Fibroblast of lung (primary cell): ENCODE results near the gene DDX39B. TPM values are rescaled to one million over a fixed set of nuclear protein-coding genes. Genes with fewer than 3 reads are reported as not detected.

Experiments
- DNase-seq, 2 donors: peaks; one replicate each; pipeline versions ENCODE4 v3.0.0 to v3.0.0-alpha.2; 2010; ENCODE audit warnings: low read depth in 2 of 2
- H2AFZ ChIP-seq: 2 replicates; pipeline ENCODE4 v1.5.1; 2012; ENCODE audit warnings: low read length, control low read depth, inconsistent platforms
- H3K27ac ChIP-seq: 2 replicates; pipeline ENCODE4 v1.5.1; 2011; ENCODE audit warnings: low read length, control low read depth; ENCODE audit not compliant: insufficient read depth
- H3K27me3 ChIP-seq: 2 replicates; pipeline ENCODE4 v1.5.1; 2011; ENCODE audit warnings: mild to moderate bottlenecking, low read length; ENCODE audit not compliant: control insufficient read depth, insufficient read depth
- H3K36me3 ChIP-seq: 2 replicates; pipeline ENCODE4 v1.5.1; 2011; ENCODE audit warnings: low read length; ENCODE audit not compliant: control insufficient read depth, insufficient read depth
- H3K4me1 ChIP-seq: 2 replicates; pipeline ENCODE4 v1.5.1; 2011; ENCODE audit warnings: low read length; ENCODE audit not compliant: control insufficient read depth, insufficient read depth; ENCODE audit errors: extremely low read depth
- H3K4me2 ChIP-seq: 2 replicates; pipeline ENCODE4 v1.5.1; 2011; ENCODE audit warnings: low read length, control low read depth; ENCODE audit not compliant: insufficient read depth; ENCODE audit errors: extremely low read depth
- H3K4me3 ChIP-seq, 4 experiments: fragments of 200-600 bp in 1 of 4; sonication (generic) in 1 of 4; replicated peaks in 1 of 4; 2 replicates each; pipeline ENCODE4 v1.5.1; 2011 to 2016; ENCODE audit warnings: low read length in 4 of 4, low read depth in 3 of 4, mild to moderate bottlenecking in 3 of 4, control low read depth in 2 of 4, inconsistent platforms in 1 of 4, mixed read lengths in 1 of 4; ENCODE audit not compliant: insufficient read depth in 1 of 4; ENCODE audit errors: control extremely low read depth in 1 of 4
- H3K79me2 ChIP-seq: 2 replicates; pipeline ENCODE4 v1.5.1; 2012; ENCODE audit warnings: mild to moderate bottlenecking, low read length, inconsistent platforms; ENCODE audit not compliant: control insufficient read depth, insufficient read depth
- H3K9ac ChIP-seq: 2 replicates; pipeline ENCODE4 v1.5.1; 2011; ENCODE audit warnings: mild to moderate bottlenecking, low read length, control low read depth; ENCODE audit not compliant: insufficient read depth
- H3K9me3 ChIP-seq: 2 replicates; pipeline ENCODE4 v1.5.1; 2012; ENCODE audit warnings: low read depth, low read length; ENCODE audit not compliant: control insufficient read depth, insufficient read depth
- H4K20me1 ChIP-seq: 2 replicates; pipeline ENCODE4 v1.5.1; 2011; ENCODE audit warnings: low read length; ENCODE audit not compliant: control insufficient read depth, insufficient read depth; ENCODE audit errors: extremely low read depth
- CTCF ChIP-seq, 2 donors: IDR thresholded peaks in 1 of 2; conservative IDR thresholded peaks in 1 of 2; 1 replicate in 1 of 2; 2 replicates in 1 of 2; pipeline ENCODE4 v1.5.1; 2011 to 2012; ENCODE audit warnings: low read length in 2 of 2, control low read depth in 1 of 2, inconsistent platforms in 1 of 2, low read depth in 1 of 2, mild to moderate bottlenecking in 1 of 2
- EZH2 ChIP-seq: IDR thresholded peaks from 2 replicates; pipeline ENCODE4 v1.5.1; 2012; ENCODE audit warnings: low read length, control low read depth, mild to moderate bottlenecking; ENCODE audit errors: missing control alignments
- polyA plus RNA-seq, 2 donors: library from polyadenylated mRNA; depleted of rRNA in 1 of 2; stranded (reverse) in 1 of 2; unstranded in 1 of 2; fragments of >200 nt; gene quantifications; 2 replicates each; pipeline ENCODE4 v1.2.1, GENCODE V29; 2011 to 2012; ENCODE audit warnings: missing spikeins in 1 of 2
- total RNA-seq: library from RNA; depleted of rRNA; stranded (reverse); fragments of >200 nt; gene quantifications from 2 replicates; pipeline ENCODE4 v1.2.1, GENCODE V29; 2014

DDX39B gene
- total and polyA plus RNA-seq, 2 donors (not counting 1 experiment from before 2014, with no cell fraction given), result 323 to 370 TPM

- H3K9ac ChIP-seq, result no peak overlapping the region
- H3K9me3 ChIP-seq, result no peaks in the 10 kb centered on the region
- H3K27me3 ChIP-seq, result peaks cover 28% of the 10 kb centered on the region
- no peaks in the 10 kb centered on the region for H4K20me1 ChIP-seq
- H3K27ac ChIP-seq, result no peak overlapping the region
- no peak for DNase-seq
- no peaks in the 10 kb centered on the region for H3K36me3 ChIP-seq
- H3K79me2 ChIP-seq, result no peaks in the 10 kb centered on the region
- H3K4me1 ChIP-seq, result no peaks in the 10 kb centered on the region
- H3K4me3 ChIP-seq, result no peak overlapping the region
- H2AFZ ChIP-seq, result no peak overlapping the region
- TF ChIP-seq EZH2, result no peak
- no peak for TF ChIP-seq CTCF (conservative IDR thresholded peaks at IDR 0.05 in 1 of 2, IDR thresholded peaks at IDR 0.05 in 1 of 2; ENCODE audit: low read depth in 1 of 2, low read length in 2 of 2)
- H3K4me2 ChIP-seq, result no peak overlapping the region
Measured at GRCh38 chr6:31574106-31575061, 32.6 kb upstream of the DDX39B start.

GRCh38 chr6:31573239-31574105, 31.7 kb upstream of the DDX39B start:
- Histone ChIP-seq H3K4me2 (no peak overlapping the region), H3K4me1 (no peaks in the 10 kb centered on the region), H3K36me3 (no peaks in the 10 kb centered on the region), H3K4me3 (no peak overlapping the region), H3K9ac (no peak overlapping the region), H3K27ac (no peak overlapping the region), H3K27me3 (peaks cover 32% of the 10 kb centered on the region), H2AFZ (no peak overlapping the region), H3K9me3 (no peaks in the 10 kb centered on the region), H3K79me2 (no peaks in the 10 kb centered on the region), H4K20me1 (no peaks in the 10 kb centered on the region)
- TF ChIP-seq EZH2 (no peak), CTCF (conservative IDR thresholded peaks at IDR 0.05 in 1 of 2, IDR thresholded peaks at IDR 0.05 in 1 of 2; ENCODE audit: low read depth in 1 of 2, low read length in 2 of 2) (no peak)
- no peak for DNase-seq
